ENCODE measurements around the gene PLLP. TPM values are rescaled to one million over a fixed set of nuclear protein-coding genes. Genes with fewer than 3 reads are reported as not detected.

The PLLP gene
- total and polyA plus RNA-seq, 10 of the 15 experiments (the other 5 are each of a cell fraction or from before 2014, with no cell fraction given): 0.21 to 5.8 (median 0.67) TPM

- no peaks in the 10 kb centered on the region for H3K9me3 ChIP-seq (replicated peaks; ENCODE audit: control insufficient read depth, insufficient read depth, low read length)
- in situ Hi-C loops (cut with MboI) (no loop called here), intact Hi-C loops (cut with micrococcal nuclease; ENCODE audit: unreplicated experiment) (no loop called here)
- H3K79me2 ChIP-seq (ENCODE audit: control insufficient read depth, insufficient read depth, low read length): no peaks in the 10 kb centered on the region
- ATAC-seq (no peak), DNase-seq (ENCODE audit: low read depth, low spot score) (no peak), FAIRE-seq (no peak)
- H3K4me2 ChIP-seq (ENCODE audit: control insufficient read depth, insufficient read depth): no peak overlapping the region
- ChIA-PET SMC1A (ENCODE audit: uncharacterized antibody, unreplicated experiment) (no interaction called here), POLR2A (no interaction called here), CTCF (interaction anchor here (1.0 to 1.2 kb wide), 2 partner anchors 10 to 192 kb away, joined by 3 read pairs; no protein-coding TSS in a partner anchor), RAD21 (ENCODE audit: unreplicated experiment) (no interaction called here)
- H2AFZ ChIP-seq (ENCODE audit: control insufficient read depth, low read depth, low read length): no peak overlapping the region
- peaks cover 2 to 8% of the 10 kb centered on the region in 2 experiments; a peak in 2 of 4 replicates for H3K27me3 ChIP-seq (replicated peaks in 1 of 2; ENCODE audit: control insufficient read depth in 2 of 2, insufficient read depth in 2 of 2, low read length in 1 of 2)
- peaks cover 6% of the 10 kb centered on the region for H3K4me1 ChIP-seq (ENCODE audit: control insufficient read depth, insufficient read depth, low read length)
- no peaks in the 10 kb centered on the region for H3K36me3 ChIP-seq (ENCODE audit: control insufficient read depth in 2 of 2, insufficient read depth in 2 of 2, low read length in 1 of 2)
- H3K4me3 ChIP-seq: no peak overlapping the region
- H4K20me1 ChIP-seq (ENCODE audit: control insufficient read depth, insufficient read depth): no peaks in the 10 kb centered on the region
- H3K9ac ChIP-seq (ENCODE audit: control insufficient read depth, insufficient read depth, low read length): no peak overlapping the region
- TF ChIP-seq RELB (IDR thresholded peaks at IDR 0.05; ENCODE audit: low read depth) (no peak), SPI1 (IDR thresholded peaks at IDR 0.05; ENCODE audit: borderline replicate concordance, insufficient read depth, low read depth, low read length) (no peak), STAT1 (conservative IDR thresholded peaks at IDR 0.05) (no peak), NR2C1 (IDR thresholded peaks at IDR 0.05) (no peak)
- no peak overlapping the region for H3K27ac ChIP-seq (ENCODE audit: control insufficient read depth, insufficient read depth)
- BruUV-seq (replicated peaks): no TSS peak
- WGBS (ENCODE audit: insufficient coverage, insufficient replicate concordance, low lambda C conversion rate, missing lambda C conversion rate): 85% methylated on average over 24 of the region's 24 CpGs
Observed at GRCh38 chr16:57283214-57283958, 1.1 kb downstream of the PLLP start.
